Measurements from ENCODE around the gene ASPSCR1. TPM values are rescaled to one million over a fixed set of nuclear protein-coding genes. Genes with fewer than 3 reads are reported as not detected.

The ASPSCR1 gene
- total RNA-seq, 1 donor from 2014 or later: 55.5 TPM

DNA sequence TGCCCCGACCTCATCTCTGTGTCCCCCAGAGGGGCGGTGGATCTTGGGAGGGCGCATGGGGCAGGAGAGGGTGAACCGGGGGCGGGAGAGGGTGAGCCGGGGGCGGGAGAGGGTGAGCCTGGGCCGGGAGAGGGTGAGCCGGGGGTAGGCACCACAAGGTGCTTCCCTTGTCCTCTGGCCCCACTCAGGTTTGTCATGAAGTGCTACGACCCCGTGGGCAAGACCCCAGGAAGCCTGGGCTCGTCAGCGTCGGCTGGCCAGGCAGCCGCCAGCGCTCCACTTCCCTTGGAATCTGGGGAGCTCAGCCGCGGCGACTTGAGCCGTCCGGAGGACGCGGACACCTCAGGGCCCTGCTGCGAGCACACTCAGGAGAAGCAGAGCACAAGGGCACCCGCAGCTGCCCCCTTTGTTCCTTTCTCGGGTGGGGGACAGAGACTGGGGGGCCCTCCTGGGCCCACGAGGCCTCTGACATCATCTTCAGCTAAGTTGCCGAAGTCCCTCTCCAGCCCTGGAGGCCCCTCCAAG lies 18.9 kb downstream of the ASPSCR1 start:
- Mint-ChIP-seq H3K27ac (no peak overlapping the region), H3K4me3 (ENCODE audit: low read depth) (no peak overlapping the region), H3K27me3 (no peaks in the 10 kb centered on the region), H3K36me3 (ENCODE audit: insufficient read depth) (no peaks in the 10 kb centered on the region), H3K9me3 (ENCODE audit: low read depth) (no peaks in the 10 kb centered on the region), H3K4me1 (ENCODE audit: low read depth) (peaks cover 2% of the 10 kb centered on the region)
- TF ChIP-seq, protein P1, sequence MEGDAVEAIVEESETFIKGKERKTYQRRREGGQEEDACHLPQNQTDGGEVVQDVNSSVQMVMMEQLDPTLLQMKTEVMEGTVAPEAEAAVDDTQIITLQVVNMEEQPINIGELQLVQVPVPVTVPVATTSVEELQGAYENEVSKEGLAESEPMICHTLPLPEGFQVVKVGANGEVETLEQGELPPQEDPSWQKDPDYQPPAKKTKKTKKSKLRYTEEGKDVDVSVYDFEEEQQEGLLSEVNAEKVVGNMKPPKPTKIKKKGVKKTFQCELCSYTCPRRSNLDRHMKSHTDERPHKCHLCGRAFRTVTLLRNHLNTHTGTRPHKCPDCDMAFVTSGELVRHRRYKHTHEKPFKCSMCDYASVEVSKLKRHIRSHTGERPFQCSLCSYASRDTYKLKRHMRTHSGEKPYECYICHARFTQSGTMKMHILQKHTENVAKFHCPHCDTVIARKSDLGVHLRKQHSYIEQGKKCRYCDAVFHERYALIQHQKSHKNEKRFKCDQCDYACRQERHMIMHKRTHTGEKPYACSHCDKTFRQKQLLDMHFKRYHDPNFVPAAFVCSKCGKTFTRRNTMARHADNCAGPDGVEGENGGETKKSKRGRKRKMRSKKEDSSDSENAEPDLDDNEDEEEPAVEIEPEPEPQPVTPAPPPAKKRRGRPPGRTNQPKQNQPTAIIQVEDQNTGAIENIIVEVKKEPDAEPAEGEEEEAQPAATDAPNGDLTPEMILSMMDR (IDR thresholded peaks at IDR 0.05; ENCODE audit: unreplicated experiment): no peak
- DNase-seq (ENCODE audit: low spot score, unreplicated experiment): no peak

DNA sequence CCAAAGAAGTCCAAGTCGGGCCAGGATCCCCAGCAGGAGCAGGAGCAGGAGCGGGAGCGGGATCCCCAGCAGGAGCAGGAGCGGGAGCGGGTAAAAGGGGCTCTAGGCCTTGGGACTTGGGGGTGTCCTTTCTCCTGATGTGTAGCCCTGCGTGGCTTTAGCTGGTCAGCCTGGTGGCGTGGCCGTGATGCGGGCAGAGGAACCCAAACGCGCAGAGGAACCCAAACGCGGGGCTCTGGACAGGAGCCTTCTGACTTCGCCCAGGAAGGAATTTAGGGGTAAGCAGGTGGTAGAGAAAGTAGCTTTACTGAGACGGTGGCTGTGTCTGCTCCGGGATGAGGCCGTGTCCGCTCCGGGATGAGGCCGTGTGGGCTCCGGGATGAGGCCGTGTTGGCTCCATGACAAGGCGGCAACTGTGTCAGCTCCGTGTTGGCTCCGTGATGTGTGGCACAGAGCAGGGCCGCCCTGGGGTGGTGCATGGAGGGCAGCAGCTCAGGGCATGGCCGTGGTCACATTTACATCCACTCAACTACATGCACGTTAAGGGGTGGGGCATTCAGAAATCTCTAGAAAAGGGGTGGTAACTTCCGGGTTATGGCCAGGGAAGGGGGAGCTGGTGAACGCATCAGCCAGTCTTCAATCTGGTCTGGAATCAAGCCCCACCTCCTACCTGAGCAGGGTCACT lies 19.5 kb downstream of the ASPSCR1 start:
- Mint-ChIP-seq H3K27ac (no peak overlapping the region), H3K36me3 (ENCODE audit: insufficient read depth) (no peaks in the 10 kb centered on the region), H3K4me1 (ENCODE audit: low read depth) (peaks cover 2% of the 10 kb centered on the region), H3K27me3 (no peaks in the 10 kb centered on the region), H3K9me3 (ENCODE audit: low read depth) (no peaks in the 10 kb centered on the region), H3K4me3 (ENCODE audit: low read depth) (no peak overlapping the region)
- TF ChIP-seq, protein P1 (IDR thresholded peaks at IDR 0.05; ENCODE audit: unreplicated experiment): no peak
- no peak for DNase-seq (ENCODE audit: low spot score, unreplicated experiment)

DNA sequence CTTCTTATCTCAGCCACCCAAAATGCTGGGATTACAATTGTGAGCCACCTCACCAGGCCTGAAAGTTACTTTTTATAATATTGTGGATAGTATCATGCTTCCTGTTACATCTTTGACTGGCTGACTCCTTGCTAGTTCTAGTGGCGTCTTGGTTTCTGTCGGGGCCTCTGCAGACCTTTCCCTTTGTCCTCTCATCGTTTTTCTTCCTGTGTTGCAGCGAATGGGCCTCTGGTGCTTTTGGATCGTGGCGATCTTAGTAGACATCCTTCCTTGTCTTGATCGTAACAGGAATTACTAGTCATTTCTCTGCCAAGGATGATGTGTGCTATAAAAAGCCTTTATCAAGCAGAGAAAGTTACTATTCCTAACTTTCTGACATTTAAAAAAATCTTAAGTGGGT lies 20.8 kb downstream of the ASPSCR1 start:
- Mint-ChIP-seq H3K4me1 (ENCODE audit: low read depth) (peaks cover 2% of the 10 kb centered on the region), H3K4me3 (ENCODE audit: low read depth) (no peak overlapping the region), H3K9me3 (ENCODE audit: low read depth) (no peaks in the 10 kb centered on the region), H3K27me3 (no peaks in the 10 kb centered on the region), H3K36me3 (ENCODE audit: insufficient read depth) (no peaks in the 10 kb centered on the region), H3K27ac (no peak overlapping the region)
- TF ChIP-seq, protein P1 (IDR thresholded peaks at IDR 0.05; ENCODE audit: unreplicated experiment): no peak
- DNase-seq (ENCODE audit: low spot score, unreplicated experiment): no peak

DNA sequence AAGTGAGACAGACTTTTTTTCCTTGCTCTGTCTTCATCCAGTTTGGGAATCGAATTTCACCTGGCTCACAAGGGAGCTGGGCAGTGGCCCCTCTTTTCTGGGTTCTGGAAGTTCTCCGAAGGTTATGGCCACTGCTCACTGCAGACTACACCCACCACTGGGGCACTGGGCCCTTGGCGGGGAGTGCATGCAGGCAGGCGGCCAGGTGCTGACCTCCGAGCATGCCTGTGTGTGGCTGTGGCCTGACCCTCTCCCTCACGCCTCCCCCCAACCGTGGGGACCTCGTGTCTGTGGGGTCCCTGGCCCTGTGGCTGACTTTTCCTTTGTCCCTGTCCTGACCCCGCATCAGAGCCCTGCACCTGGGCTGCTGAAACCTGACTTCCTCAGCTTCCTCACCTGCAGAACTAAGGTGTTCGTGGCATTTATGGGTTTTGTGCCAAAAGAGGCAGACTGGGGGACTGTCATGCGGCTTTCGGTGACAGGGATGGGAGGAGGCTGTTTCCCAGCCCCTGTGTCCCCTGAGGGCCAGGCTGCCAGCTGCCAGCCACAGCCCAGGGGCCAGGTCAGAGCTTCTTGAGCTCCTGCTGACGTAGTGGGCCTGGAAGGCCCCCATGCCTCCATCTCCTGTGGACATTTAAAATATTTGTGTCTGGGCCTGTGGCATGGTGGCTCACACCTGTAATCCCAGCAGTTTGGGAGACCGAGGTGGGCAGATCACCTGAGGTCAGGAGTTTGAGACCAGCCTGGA lies 21.4 kb downstream of the ASPSCR1 start:
- H3K9me3 Mint-ChIP-seq (ENCODE audit: low read depth): no peaks in the 10 kb centered on the region
- no peaks in the 10 kb centered on the region for H3K27me3 Mint-ChIP-seq
- no peak overlapping the region for H3K4me3 Mint-ChIP-seq (ENCODE audit: low read depth)
- DNase-seq (ENCODE audit: low spot score, unreplicated experiment): no peak
- H3K4me1 Mint-ChIP-seq (ENCODE audit: low read depth): peaks cover 2% of the 10 kb centered on the region
- no peak overlapping the region for H3K27ac Mint-ChIP-seq
- TF ChIP-seq, protein P1 (IDR thresholded peaks at IDR 0.05; ENCODE audit: unreplicated experiment): no peak
- H3K36me3 Mint-ChIP-seq (ENCODE audit: insufficient read depth): no peaks in the 10 kb centered on the region

DNA sequence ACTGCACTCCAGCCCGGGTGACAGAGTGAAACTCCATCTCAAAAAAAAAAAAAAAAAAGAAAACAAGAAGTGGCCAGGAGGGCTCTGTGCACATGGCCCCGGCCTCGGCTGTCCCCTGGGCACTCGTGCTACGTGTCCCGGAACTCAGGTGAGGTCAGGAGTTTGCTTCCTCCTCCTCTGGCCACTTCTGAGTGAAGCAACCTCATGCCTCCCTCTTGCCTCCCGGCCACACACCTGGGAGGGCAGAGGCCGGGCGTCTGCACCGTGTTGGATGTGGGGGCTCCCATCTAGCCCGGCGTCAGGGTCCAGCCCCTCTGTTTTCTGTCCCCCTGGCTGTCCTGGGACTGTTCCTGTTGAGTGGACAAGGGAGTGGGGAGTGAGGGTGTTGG lies 22.2 kb downstream of the ASPSCR1 start:
- TF ChIP-seq, protein P1 (IDR thresholded peaks at IDR 0.05; ENCODE audit: unreplicated experiment): no peak
- Mint-ChIP-seq H3K27ac (no peak overlapping the region), H3K27me3 (no peaks in the 10 kb centered on the region), H3K36me3 (ENCODE audit: insufficient read depth) (no peaks in the 10 kb centered on the region), H3K4me3 (ENCODE audit: low read depth) (no peak overlapping the region), H3K9me3 (ENCODE audit: low read depth) (no peaks in the 10 kb centered on the region), H3K4me1 (ENCODE audit: low read depth) (peaks cover 2% of the 10 kb centered on the region)
- DNase-seq (ENCODE audit: low spot score, unreplicated experiment): no peak

Data from progenitor cell of endocrine pancreas (in vitro differentiated cells).